ENCODE results near the gene TBC1D17.

The TBC1D17 gene

DNA sequence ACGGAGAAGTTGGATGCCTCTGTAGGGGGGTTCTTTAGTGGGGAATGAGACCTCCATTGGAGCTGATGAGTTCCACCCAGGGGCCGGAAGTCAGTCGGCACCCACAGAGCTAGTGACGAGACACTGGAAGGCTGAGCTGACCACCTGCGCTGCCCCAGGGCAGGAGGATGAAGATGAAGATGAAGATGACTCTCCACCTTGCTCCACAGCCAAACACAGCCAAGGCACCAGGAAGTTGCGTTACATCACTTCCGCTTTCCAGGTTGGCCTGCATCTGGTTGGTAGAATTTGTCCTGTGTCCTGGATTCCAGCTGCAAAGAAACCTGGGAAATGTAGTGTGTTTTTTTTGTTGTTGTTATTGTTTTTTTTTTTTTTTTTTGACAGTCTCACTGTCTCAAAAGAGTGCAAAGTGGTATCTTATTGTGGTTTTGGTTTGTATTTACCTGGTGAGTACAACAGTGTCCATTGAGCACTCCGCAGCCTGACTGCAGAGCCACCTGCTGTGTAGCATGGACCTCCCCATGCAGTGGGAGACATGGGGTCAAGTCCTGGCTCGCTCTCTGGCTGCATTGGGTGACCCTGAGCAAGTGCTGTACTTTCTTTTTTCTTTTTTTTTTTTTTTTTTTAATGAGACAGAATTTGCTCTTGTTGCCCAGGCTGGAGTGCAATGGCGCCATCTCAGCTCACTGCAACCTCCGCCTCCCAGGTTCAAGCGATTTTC lies 1.9 kb downstream of the TBC1D17 start:
- peak; percentile 54 for DNase-seq

DNA sequence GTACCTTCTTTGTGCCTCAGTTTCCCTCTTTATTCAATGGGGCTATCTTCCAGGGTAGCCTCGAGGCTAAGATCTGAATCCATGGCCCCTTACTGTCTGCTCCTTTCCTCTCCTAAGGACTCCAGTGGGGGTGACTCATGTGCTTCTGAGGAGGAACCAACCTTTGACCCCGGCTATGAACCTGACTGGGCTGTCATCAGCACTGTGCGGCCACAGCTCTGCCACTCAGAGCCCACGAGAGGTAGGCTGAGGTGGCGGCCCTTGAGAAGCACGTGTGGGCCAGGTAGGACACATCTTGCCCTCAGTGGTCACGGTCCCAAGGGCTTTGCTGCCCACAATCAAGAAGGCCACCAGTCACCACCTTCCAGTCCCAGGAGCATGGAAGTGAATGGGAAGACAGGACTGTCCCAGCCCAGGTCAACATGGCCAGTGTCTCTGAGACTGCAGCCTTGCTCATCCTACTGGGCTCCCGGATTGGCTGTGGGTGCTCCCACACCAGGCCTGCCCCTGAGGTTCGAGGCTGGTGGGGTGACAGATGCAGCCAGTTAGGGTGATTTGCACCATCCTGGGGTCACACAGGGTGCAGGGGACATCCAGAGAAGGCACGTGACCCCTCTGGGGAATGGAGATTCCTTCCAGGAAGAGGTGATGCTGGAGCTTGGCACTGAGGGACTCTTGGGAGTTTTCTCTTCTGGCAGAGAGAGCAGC lies 2.8 kb downstream of the TBC1D17 start:
- DNase-seq: no peak

DNA sequence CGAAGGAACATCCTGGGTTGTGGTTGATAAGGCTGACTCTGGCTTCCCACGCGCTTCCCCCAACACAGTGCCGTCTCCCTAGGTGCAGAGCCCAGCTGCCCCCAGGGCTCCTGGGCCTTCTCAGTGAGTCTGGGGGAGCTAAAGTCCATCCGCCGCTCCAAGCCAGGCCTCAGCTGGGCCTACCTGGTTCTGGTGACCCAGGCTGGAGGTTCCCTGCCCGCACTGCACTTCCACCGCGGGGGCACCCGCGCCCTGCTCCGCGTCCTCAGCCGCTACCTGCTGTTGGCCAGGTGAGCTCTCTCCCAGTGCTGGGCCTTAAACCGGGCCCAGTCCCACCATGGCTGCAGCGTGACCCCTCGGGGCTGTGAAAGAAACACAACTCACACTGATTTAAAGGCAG lies 3.7 kb downstream of the TBC1D17 start:
- no peak for DNase-seq

DNA sequence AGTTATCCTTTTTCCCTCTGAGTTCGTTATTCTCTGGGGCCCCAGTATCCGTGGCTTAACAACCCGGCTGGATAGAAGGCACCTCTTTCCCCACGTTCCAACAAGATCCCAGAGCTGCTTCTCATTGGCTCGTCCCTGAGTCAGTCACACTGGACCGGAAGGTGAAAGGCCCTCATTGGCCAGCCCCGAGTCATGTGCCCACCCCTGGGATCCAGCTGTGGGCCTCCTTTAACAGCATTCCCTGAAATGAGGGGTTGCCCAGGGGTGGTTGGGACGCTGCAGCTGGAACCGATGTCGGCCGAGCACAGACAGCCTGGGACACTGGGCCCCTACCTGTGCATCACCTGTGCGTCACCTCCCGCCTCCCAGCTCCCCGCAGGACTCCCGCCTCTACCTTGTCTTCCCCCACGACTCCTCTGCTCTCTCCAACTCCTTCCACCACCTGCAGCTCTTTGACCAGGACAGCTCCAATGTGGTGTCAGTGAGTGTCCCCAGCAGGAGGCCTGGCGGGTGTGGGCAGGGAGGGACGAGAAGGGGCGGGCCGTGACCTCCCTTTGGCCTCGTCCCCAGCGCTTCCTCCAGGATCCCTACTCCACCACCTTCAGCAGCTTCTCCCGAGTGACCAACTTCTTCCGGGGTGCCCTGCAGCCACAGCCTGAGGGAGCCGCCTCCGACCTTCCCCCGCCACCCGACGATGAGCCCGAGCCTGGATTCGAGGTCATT lies 4.3 kb downstream of the TBC1D17 start:
- DNase-seq: no peak

DNA sequence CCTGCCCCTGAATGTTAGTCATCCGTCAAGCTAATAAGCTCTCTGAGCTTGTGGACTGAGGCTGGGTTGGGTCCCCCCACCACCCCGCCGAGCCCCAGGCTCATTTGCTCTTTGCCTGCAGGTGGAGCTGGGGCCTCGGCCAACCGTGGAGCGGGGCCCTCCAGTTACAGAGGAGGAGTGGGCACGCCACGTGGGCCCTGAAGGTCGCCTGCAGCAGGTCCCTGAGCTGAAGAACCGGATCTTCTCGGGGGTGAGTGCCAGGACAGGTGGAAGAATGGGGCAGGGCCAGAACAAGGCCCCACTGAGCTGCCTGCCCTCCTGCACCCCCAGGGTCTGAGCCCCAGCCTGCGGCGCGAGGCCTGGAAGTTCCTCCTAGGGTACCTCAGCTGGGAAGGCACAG lies 5.1 kb downstream of the TBC1D17 start:
- DNase-seq: no peak

DNA sequence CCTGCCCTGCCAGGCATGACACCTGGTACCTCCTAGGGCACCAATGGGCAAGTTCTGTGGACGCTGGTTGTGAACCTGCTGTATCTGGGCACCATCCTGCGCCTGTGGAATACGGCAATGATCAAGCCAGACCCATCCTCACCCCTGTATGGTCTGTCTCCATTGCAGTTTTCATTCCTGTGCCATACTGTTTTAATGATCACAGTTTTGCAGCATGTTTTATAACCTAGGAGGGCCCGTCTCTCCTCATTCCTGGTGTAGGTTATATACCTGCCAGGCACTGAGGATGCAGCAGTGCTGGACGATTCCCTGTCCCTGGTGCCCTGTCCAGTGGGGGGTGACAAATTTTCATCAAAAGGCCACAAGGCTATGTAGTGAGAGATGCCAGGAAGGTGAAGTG lies 5.6 kb downstream of the TBC1D17 start:
- DNase-seq: no peak

DNA sequence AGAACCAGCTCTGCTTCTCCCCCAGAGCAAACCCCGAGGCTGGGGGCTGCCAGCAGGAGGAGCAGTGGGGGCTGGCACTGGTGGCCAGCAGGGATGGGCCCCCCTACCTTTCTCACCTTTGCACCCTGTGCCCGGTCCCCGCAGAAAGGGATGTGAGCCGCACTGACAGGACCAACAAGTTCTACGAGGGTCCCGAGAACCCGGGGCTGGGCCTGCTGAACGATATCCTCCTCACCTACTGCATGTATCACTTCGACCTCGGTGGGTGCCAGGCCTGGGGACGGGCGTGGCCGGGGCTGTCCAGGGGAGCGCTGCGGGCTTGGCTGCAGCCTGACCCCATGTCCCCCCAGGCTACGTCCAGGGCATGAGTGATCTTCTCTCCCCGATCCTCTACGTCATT lies 6.6 kb downstream of the TBC1D17 start:
- DNase-seq: no peak

- no peak for DNase-seq
These were observed 7.3 kb downstream of the TBC1D17 start for GRCh38 chr19:49884760-49885159.

- DNase-seq: no peak
These were observed 9.6 kb downstream of the TBC1D17 start for GRCh38 chr19:49887037-49887664.

GRCh38 chr19:49887665-49888509 lies 10.4 kb downstream of the TBC1D17 start:
- no peak for DNase-seq

DNA sequence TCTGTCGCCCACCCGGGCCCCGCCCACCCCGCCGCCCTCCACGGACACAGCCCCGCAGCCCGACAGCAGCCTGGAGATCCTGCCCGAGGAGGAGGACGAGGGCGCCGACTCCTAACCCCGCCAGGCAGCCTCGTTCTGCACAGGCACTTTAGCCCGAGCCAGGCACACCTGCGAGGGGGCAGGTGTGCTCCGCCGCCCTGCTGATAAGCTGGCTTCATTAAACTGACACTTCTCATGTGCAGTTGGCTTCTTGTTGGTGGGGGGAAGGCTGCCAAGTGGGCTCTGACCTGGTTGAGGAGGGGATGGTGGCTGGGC lies 11.0 kb downstream of the TBC1D17 start:
- DNase-seq: no peak

DNA sequence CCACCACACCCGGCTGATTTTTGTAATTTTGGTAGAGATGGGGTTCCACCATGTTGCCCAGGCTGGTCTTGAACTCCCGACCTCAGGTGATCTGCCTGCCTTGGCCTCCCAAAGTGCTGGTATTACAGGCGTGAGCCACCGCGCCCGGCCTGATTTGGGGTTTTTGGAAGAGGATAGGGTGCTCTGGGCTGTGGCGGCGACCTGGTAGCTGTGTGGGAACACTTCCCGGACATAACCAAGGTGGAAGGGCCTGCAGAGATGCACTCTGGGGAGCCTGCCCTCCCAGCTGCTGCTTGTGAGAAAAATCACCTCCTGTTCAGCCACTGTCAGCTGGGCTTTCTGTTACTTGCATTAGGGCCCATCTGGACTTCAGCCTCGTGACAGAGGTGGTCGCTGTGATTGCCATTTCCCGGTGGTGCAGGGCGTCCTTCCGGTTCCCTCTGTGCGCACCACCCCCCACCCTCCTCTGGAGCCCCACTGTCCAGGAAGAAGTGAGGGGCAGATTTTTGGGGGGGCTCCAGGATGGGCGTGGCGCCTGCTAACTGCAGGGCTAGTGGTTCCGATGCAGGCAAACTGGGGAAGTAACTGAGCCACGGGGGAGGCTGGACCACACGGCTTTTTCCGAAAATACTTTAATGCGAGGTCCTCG lies 11.7 kb downstream of the TBC1D17 start:
- no peak for DNase-seq

DNA sequence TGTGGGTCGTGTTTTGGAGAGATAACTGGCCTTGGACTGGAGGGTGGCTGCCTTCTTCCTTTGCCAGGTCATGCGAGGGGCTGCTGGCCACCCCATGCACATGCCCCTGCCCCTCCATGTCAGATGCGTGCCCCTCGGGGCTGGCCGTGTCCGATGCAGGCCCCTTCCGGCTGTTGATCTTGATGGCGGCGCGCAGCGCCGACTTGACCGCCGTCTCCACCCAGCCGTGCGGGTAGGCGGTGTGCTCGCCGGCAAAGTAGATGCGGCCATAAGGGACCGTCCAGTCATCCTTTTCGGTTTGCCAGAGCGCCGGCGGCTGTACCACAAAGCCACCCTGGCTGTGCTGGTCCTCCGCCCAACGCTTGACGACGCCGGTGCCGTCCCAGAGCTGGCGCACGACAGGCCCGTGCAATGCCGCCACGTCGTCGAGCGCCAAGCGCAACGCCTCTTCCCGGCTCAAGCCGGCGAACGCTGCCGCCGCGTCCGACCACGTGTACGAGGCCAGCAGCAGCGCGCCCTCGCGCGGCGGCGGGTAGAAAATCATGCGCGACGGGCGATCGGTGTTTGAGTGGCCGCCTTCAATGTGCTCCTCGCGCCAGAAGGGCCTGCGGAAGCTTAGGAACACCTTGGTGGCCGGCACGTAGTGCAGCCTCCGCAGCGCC lies 12.3 kb downstream of the TBC1D17 start:
- no peak for DNase-seq

DNA sequence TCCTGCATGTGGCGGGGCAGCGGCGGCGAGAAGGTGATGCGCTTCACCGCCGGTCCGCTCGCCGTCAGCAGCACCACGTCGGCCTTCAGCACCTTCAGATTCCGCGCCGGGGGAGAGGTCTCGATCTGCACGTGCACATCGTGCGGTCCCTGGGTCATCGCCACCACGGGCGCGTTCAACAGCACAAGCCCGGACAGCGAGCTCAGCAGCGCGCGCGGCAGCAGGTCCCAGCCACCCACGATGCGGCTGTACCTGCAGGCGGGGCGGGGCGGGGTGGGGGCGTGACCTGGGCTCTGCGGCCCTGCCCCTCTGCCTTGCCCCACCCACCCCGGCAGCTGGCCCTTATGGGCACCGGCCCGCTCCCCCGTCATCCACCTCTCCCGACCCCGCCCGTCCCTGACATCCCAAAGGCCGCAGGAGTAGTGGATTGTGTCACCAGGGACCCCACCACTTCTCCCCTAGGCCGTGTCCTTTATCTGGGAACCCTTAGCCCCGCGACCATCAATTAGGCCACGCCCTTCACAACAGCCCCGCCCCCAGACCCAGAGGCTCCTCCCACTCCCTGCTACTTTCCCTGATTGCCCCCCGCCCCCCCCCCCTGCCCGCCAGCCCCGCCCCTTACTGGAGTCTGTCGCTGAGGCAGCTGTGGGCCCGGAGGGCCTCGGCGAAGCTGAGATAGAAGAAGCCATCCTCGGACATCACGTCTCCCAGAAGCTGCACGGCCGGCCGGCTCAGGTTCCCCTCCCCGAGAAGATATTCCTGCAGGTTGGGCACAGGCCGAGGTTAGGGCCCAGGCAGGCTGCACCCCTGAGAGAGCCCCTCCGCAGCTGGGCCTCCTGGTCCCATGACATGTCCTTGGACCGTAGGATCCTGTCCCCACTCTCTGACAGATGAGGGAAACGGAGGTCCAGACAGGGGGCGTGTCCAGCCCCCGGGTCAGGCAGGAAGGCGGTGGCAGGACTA lies 13.1 kb downstream of the TBC1D17 start:
- DNase-seq: peak; percentile 6

GRCh38 chr19:49891393-49891792 lies 13.9 kb downstream of the TBC1D17 start:
- DNase-seq: no peak

DNA sequence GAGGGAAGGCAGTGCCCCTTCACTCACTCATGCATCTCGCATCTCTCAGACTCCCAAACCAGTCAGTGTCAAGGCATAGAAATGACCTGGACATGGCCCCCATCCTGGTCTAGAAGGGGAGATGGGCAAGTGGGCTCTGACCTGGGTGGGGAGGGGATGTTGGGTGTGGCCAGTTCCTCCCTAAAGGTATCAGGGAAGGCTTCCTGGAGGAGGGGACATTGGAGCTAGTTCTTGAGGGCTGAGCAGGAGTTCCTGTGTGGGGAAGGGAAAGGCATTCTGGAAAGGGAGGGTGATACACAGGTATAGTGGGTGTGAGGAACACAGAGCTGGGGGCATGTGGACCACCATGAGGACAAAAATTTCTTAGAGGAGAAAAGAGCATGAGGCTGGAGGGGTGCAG lies 15.2 kb downstream of the TBC1D17 start:
- no peak for DNase-seq

GRCh38 chr19:49894011-49894664 lies 16.6 kb downstream of the TBC1D17 start:
- no peak for DNase-seq

DNA sequence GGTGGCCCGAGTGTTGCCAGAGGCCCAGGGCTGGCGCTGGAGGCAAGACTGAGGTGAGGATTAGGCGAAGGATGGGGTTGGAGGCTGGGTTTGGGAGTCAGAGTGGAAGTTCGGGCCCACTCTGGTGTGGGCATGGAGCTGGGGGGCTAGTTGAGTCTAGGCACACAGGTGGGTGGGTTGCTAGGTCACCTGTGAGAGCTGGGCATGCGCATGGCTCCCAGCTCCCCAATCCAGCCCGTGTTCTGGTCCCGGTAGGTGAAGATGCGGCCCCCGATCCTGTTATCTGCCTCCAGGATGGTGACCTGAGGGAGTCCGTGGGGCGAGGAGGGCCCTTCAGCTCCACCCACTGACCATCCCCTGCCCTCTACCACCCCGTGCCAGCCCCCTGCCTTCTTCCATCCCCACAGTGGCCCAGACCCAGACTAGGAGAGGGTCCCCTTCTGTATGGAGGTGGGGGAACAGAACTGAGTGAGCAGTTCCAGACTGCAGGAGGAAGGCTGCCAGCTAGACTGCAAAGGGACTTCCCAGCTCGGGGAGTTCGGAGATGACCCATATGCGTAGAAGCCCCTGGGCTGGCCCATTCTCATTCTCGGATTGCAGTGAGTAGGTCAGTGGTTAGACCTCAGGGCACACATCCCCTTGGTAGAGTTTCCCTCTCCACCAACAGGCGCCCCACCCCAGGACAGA lies 17.5 kb downstream of the TBC1D17 start:
- DNase-seq: no peak

GRCh38 chr19:49895566-49896297 lies 18.2 kb downstream of the TBC1D17 start:
- no peak for DNase-seq

Data from SHP77 treated with DMSO at 0.1 percent for 48 hours (cell line).